ENCODE data around the gene MID1. TPM values are rescaled to one million over a fixed set of nuclear protein-coding genes. Genes with fewer than 3 reads are reported as not detected.
"Not testable (repeated sequence)": the region's sequence is repeated elsewhere in the genome, so short reads cannot be mapped to it uniquely, and the experiment has no call there.

MID1 gene
- total RNA-seq, 1 donor from 2014 or later, result 13.9 TPM

DNA sequence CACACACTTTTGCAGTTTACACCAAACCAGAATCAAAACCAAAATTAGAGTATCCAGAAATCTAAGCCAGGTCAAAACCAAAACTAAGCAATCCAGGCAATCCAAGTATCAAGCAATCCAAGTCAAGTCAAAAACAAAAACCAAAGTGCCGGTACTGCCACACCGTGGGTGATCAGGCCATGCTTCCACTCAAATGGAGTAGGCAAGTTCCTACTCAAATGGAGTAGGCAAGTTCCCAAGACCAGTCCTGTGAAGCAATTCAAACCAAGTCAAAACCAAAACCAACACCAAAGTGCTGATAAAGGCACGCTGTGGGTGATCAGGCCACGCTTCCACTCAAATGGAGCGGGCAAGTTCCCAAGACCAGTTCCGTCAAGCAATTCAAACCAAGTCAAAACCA is 31.3 kb downstream of the MID1 start:
- H3K4me1 Mint-ChIP-seq (ENCODE audit: low read depth), result peaks cover 4% of the 10 kb centered on the region
- no peaks in the 10 kb centered on the region for H3K27me3 Mint-ChIP-seq (ENCODE audit: low read depth)
- no peak overlapping the region for H3K27ac Mint-ChIP-seq (ENCODE audit: unreplicated experiment)
- no peak overlapping the region for H3K4me3 Mint-ChIP-seq (ENCODE audit: unreplicated experiment)
- no peak for DNase-seq (ENCODE audit: low spot score)
- TF ChIP-seq, protein P1, sequence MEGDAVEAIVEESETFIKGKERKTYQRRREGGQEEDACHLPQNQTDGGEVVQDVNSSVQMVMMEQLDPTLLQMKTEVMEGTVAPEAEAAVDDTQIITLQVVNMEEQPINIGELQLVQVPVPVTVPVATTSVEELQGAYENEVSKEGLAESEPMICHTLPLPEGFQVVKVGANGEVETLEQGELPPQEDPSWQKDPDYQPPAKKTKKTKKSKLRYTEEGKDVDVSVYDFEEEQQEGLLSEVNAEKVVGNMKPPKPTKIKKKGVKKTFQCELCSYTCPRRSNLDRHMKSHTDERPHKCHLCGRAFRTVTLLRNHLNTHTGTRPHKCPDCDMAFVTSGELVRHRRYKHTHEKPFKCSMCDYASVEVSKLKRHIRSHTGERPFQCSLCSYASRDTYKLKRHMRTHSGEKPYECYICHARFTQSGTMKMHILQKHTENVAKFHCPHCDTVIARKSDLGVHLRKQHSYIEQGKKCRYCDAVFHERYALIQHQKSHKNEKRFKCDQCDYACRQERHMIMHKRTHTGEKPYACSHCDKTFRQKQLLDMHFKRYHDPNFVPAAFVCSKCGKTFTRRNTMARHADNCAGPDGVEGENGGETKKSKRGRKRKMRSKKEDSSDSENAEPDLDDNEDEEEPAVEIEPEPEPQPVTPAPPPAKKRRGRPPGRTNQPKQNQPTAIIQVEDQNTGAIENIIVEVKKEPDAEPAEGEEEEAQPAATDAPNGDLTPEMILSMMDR (IDR thresholded peaks at IDR 0.05), result no peak
- H3K9me3 Mint-ChIP-seq (ENCODE audit: low read depth), result peaks cover 20% of the 10 kb centered on the region
- H3K36me3 Mint-ChIP-seq (ENCODE audit: low read depth), result peaks cover 11% of the 10 kb centered on the region

DNA sequence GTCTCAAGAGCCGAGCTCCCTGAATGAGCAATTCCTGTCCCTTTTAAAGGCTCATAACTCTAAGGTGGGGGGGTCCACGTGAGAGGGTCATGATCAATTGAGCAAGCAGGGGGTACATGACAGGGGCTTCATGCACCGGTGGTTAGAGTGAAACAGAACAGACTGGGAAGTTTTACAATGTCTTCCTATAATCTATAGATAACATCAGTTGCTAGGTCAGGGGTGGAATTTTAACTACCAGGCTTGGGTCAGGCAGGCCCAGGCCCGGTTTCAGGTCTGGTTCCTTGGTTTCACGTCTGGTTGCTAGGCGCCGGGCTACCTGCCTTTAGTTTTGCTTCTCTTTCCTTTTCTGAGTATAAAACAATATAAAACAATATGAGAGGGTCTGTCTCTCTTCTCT is 35.5 kb downstream of the MID1 start:
- H3K27me3 Mint-ChIP-seq (ENCODE audit: low read depth); DNase-seq (ENCODE audit: low spot score); H3K4me3 Mint-ChIP-seq (ENCODE audit: unreplicated experiment); H3K4me1 Mint-ChIP-seq (ENCODE audit: low read depth); H3K27ac Mint-ChIP-seq (ENCODE audit: unreplicated experiment): not testable (repeated sequence)
- H3K9me3 Mint-ChIP-seq (ENCODE audit: low read depth), result peaks cover 29% of the 10 kb centered on the region
- peaks cover 14% of the 10 kb centered on the region for H3K36me3 Mint-ChIP-seq (ENCODE audit: low read depth)

DNA sequence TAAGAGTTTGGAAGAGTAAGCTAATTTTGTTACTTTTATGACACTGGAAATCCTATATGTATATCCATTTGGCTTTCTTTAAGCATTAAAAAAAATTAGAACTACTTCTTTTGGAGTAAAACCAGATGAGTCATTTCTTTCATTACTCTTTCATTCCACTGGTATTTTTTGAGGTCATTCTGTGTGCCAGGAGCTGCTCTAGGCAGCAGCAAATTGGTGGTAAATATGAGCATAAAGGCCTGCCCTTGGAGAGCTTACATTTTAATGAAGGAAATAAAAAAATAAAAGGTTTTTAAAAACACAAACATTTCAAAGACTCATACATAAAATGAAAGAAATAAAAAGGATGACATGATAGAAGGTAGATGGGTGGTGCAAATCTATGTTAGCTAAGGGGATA is 37.4 kb downstream of the MID1 start:
- no peak for DNase-seq (ENCODE audit: low spot score)
- Mint-ChIP-seq H3K27ac (ENCODE audit: unreplicated experiment) (no peak overlapping the region), H3K9me3 (ENCODE audit: low read depth) (peaks cover 30% of the 10 kb centered on the region), H3K4me1 (ENCODE audit: low read depth) (peaks cover 22% of the 10 kb centered on the region), H3K27me3 (ENCODE audit: low read depth) (no peaks in the 10 kb centered on the region), H3K4me3 (ENCODE audit: unreplicated experiment) (no peak overlapping the region), H3K36me3 (ENCODE audit: low read depth) (peaks cover 14% of the 10 kb centered on the region)
- TF ChIP-seq, protein P1 (IDR thresholded peaks at IDR 0.05), result no peak

DNA sequence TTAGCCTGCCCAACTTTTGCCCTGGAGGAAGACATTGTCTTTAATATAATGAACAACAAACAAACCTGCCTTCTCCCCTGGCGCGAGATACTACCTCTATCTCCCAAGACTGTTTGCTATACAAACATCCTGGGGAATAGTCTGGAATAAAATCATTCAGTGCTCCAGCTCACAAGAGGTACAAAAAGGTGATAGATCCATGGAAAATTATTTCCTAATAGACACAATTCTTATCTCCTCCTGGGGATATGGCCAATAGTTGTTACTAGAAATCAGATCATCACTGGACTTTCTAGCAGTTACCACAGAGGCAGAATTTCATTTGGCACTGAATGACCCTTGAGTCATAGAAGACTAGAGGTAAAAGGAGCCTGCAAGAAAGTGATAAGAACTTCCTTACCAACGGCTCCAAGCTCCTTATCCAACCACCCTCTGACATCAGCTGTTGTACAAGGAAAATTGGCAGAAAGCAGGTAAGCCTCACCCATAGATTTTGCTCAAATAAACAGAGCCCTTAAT is 38.1 kb downstream of the MID1 start:
- H3K4me1 Mint-ChIP-seq (ENCODE audit: low read depth), result peaks cover 25% of the 10 kb centered on the region
- no peaks in the 10 kb centered on the region for H3K27me3 Mint-ChIP-seq (ENCODE audit: low read depth)
- no peak overlapping the region for H3K27ac Mint-ChIP-seq (ENCODE audit: unreplicated experiment)
- TF ChIP-seq, protein P1 (IDR thresholded peaks at IDR 0.05), result no peak
- no peak for DNase-seq (ENCODE audit: low spot score)
- H3K9me3 Mint-ChIP-seq (ENCODE audit: low read depth), result peaks cover 32% of the 10 kb centered on the region
- H3K4me3 Mint-ChIP-seq (ENCODE audit: unreplicated experiment), result no peak overlapping the region
- peaks cover 14% of the 10 kb centered on the region for H3K36me3 Mint-ChIP-seq (ENCODE audit: low read depth)

DNA sequence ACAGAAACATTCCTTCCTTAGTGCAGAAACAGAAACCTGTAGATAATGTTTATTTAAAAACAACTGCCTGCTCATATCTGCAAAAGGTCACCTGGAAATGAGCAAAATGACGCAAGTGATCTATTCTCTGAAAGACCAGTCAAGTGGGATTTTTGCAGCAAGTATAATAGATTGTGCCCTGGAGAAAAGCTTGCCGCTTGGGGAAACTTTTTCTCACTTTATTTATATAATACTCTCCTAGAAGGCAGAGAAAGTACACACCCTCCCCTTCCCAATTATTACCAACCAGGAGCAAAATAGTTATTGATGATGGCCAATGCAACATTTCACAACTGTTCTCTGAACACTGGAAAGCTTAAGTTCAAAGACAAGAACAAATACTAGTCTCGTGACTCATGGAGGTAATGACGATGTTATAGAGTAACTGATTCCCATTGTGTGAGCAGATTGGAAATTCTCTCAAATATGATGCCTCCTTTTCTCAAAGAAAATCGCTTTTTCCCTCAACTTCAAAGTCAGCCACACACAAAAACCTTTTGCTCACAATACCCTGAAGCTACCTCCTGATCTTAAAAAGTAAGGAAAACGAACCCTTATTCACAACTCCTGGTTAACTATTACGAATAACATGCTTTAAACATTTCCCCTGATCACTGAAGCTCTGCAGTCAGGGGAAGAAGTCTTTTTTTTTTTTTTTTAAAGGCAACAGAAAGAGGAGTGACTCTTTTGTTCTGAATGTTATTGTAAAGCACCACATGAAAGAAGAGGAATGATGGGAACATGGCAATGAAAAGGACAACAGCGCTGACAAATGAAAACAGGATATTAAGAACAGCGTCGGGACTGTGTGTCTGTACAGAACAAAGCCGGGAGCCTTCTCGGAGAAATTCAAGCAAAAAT is 41.0 kb downstream of the MID1 start:
- TF ChIP-seq, protein P1 (IDR thresholded peaks at IDR 0.05), result no peak
- H3K9me3 Mint-ChIP-seq (ENCODE audit: low read depth), result peaks cover 19% of the 10 kb centered on the region
- peak overlapping the region; percentile 60 for H3K4me3 Mint-ChIP-seq (ENCODE audit: unreplicated experiment)
- DNase-seq (ENCODE audit: low spot score), result no peak
- no peaks in the 10 kb centered on the region for H3K27me3 Mint-ChIP-seq (ENCODE audit: low read depth)
- peaks cover 28% of the 10 kb centered on the region for H3K4me1 Mint-ChIP-seq (ENCODE audit: low read depth)
- peak overlapping the region; percentile 67 for H3K27ac Mint-ChIP-seq (ENCODE audit: unreplicated experiment)
- peaks cover 6% of the 10 kb centered on the region for H3K36me3 Mint-ChIP-seq (ENCODE audit: low read depth)

All from chondrocyte (in vitro differentiated cells).